ENCODE results near the gene TCF15. TPM values are rescaled to one million over a fixed set of nuclear protein-coding genes. Genes with fewer than 3 reads are reported as not detected.

The TCF15 gene
- total and polyA plus RNA-seq, 2 of the 13 experiments (the other 11 are each of a cell fraction or from before 2014, with no cell fraction given), result not detected

DNA sequence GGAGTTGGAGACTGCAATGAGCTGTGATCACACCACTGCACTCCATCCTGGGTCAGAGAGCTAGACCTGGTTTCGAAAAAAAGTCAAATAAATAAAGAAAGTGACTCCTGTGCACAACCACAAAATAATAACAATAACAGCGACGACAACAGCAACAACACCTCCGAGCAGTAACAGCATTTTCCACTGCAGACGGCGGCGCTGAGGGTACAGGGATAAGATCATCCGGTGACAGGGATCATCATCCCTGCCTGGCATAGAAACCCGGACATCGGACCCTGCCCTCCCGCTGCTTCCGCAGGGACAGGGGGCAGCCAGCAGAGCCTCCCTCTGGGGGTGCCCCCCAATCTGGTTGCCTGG, 31.4 kb upstream of the TCF15 start (continued):
- TF ChIP-seq RFXAP (CRISPR knock-in tag; IDR thresholded peaks at IDR 0.05; ENCODE audit: borderline replicate concordance) (no peak), TBX3 (IDR thresholded peaks at IDR 0.05; ENCODE audit: borderline replicate concordance) (0 out of 2 replicates have a peak, but pooled peaks have one; percentile 48), ZNF331 (CRISPR knock-in tag; IDR thresholded peaks at IDR 0.05) (peak; percentile 56; the same call in 1 of the 2 replicates), FOSL2 (CRISPR knock-in tag; IDR thresholded peaks at IDR 0.05) (peak; percentile 67), ZNF205 (CRISPR knock-in tag; IDR thresholded peaks at IDR 0.05) (0 out of 2 replicates have a peak, but pooled peaks have one; percentile 13)
- TF ChIP-seq, protein P1, sequence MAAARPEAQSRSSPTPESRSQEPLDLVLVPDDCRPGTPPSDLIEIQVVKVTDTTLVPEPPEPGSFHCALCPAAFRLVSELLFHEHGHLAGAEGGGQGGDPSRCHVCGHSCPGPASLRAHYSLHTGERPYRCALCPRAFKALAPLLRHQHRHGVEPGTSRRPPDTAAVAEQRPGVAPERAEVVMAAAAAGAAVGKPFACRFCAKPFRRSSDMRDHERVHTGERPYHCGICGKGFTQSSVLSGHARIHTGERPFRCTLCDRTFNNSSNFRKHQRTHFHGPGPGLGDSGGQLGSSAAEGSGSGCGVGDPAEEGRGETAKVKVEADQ (CRISPR knock-in tag; IDR thresholded peaks at IDR 0.05; ENCODE audit: borderline replicate concordance), result no peak
- TF ChIP-seq, protein P2, sequence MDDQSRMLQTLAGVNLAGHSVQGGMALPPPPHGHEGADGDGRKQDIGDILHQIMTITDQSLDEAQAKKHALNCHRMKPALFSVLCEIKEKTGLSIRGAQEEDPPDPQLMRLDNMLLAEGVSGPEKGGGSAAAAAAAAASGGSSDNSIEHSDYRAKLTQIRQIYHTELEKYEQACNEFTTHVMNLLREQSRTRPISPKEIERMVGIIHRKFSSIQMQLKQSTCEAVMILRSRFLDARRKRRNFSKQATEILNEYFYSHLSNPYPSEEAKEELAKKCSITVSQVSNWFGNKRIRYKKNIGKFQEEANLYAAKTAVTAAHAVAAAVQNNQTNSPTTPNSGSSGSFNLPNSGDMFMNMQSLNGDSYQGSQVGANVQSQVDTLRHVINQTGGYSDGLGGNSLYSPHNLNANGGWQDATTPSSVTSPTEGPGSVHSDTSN (CRISPR knock-in tag; IDR thresholded peaks at IDR 0.05; ENCODE audit: borderline replicate concordance), result no peak
- TF ChIP-seq, protein P3, sequence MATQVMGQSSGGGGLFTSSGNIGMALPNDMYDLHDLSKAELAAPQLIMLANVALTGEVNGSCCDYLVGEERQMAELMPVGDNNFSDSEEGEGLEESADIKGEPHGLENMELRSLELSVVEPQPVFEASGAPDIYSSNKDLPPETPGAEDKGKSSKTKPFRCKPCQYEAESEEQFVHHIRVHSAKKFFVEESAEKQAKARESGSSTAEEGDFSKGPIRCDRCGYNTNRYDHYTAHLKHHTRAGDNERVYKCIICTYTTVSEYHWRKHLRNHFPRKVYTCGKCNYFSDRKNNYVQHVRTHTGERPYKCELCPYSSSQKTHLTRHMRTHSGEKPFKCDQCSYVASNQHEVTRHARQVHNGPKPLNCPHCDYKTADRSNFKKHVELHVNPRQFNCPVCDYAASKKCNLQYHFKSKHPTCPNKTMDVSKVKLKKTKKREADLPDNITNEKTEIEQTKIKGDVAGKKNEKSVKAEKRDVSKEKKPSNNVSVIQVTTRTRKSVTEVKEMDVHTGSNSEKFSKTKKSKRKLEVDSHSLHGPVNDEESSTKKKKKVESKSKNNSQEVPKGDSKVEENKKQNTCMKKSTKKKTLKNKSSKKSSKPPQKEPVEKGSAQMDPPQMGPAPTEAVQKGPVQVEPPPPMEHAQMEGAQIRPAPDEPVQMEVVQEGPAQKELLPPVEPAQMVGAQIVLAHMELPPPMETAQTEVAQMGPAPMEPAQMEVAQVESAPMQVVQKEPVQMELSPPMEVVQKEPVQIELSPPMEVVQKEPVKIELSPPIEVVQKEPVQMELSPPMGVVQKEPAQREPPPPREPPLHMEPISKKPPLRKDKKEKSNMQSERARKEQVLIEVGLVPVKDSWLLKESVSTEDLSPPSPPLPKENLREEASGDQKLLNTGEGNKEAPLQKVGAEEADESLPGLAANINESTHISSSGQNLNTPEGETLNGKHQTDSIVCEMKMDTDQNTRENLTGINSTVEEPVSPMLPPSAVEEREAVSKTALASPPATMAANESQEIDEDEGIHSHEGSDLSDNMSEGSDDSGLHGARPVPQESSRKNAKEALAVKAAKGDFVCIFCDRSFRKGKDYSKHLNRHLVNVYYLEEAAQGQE (IDR thresholded peaks at IDR 0.05; ENCODE audit: borderline replicate concordance in 1 of 2, low read depth in 1 of 2, low read length in 2 of 2), result no peak
- TF ChIP-seq, protein P4, sequence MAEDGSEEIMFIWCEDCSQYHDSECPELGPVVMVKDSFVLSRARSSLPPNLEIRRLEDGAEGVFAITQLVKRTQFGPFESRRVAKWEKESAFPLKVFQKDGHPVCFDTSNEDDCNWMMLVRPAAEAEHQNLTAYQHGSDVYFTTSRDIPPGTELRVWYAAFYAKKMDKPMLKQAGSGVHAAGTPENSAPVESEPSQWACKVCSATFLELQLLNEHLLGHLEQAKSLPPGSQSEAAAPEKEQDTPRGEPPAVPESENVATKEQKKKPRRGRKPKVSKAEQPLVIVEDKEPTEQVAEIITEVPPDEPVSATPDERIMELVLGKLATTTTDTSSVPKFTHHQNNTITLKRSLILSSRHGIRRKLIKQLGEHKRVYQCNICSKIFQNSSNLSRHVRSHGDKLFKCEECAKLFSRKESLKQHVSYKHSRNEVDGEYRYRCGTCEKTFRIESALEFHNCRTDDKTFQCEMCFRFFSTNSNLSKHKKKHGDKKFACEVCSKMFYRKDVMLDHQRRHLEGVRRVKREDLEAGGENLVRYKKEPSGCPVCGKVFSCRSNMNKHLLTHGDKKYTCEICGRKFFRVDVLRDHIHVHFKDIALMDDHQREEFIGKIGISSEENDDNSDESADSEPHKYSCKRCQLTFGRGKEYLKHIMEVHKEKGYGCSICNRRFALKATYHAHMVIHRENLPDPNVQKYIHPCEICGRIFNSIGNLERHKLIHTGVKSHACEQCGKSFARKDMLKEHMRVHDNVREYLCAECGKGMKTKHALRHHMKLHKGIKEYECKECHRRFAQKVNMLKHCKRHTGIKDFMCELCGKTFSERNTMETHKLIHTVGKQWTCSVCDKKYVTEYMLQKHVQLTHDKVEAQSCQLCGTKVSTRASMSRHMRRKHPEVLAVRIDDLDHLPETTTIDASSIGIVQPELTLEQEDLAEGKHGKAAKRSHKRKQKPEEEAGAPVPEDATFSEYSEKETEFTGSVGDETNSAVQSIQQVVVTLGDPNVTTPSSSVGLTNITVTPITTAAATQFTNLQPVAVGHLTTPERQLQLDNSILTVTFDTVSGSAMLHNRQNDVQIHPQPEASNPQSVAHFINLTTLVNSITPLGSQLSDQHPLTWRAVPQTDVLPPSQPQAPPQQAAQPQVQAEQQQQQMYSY (CRISPR knock-in tag; IDR thresholded peaks at IDR 0.05), result no peak
- TF ChIP-seq, protein P5, sequence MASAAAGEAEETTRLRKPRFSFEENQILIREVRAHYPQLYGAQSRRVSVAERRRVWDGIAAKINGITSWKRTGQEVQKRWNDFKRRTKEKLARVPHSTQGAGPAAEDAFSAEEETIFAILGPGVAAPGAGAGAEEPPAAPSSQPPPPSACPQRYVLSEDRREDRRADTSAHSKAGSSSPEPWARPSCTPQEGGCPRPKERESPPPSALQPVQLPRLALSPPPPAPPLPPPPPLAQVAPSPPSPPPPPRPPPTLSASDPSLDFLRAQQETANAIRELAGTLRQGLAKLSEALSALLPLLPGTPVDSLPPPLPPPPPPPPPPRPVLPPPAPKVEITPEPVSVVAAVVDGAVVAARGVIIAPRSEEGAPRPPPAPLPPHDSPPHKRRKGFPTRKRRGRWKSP (CRISPR knock-in tag; IDR thresholded peaks at IDR 0.05), result no peak

Measured in HepG2 (cell line).